Measurements from ENCODE around the gene SIGLEC9. TPM values are rescaled to one million over a fixed set of nuclear protein-coding genes. Genes with fewer than 3 reads are reported as not detected.

Gene SIGLEC9
- total and polyA plus RNA-seq, 2 donors, result 1.9 to 6.8 TPM

DNA sequence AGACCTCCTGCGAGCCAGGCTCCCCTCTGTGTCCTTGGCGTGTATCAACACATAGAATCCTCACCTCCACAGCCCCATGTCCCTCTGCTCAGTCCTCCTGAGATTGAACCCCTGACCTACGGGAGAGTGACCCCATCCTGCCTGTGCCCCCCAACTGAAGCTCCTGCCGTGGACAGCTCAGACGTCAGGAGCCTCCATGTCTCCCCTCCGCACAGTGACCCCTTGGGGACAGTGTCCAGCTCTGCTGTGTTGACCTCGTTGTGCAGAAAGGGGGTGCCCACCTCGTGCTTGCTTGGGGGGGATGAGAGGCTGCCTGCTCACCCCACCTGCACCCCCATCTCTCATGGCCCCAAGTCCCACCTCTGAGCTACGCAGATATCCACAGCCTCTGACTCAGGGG, 490 bp upstream of the SIGLEC9 start:
- Histone ChIP-seq H3K27ac (ENCODE audit: low read depth in 1 of 2, low read length in 1 of 2) (peak overlapping the region; percentile 31 to 32), H3K27me3 (ENCODE audit: control insufficient read depth in 2 of 2, insufficient read depth in 1 of 2, low read length in 1 of 2) (no peaks in the 10 kb centered on the region), H3K9me3 (ENCODE audit: control insufficient read depth in 2 of 2, insufficient read depth in 1 of 2, low read length in 1 of 2) (no peaks in the 10 kb centered on the region), H3K36me3 (ENCODE audit: control insufficient read depth in 2 of 2, insufficient read depth in 2 of 2, low read length in 1 of 2) (no peaks in the 10 kb centered on the region), H3K4me3 (ENCODE audit: low read length in 2 of 2) (no peak overlapping the region), H3K4me1 (ENCODE audit: control insufficient read depth in 2 of 2, insufficient read depth in 2 of 2, low read length in 2 of 2) (peaks cover 0 to 28% of the 10 kb centered on the region in 2 donors)
- DNase-seq (ENCODE audit: low read depth in 6 of 9, low spot score in 9 of 9), result no peak
- 94% methylated on average over 9 of the region's 9 CpGs for WGBS

- no peak for DNase-seq (ENCODE audit: low read depth in 6 of 9, low spot score in 9 of 9)
- H3K4me1 ChIP-seq (ENCODE audit: control insufficient read depth in 2 of 2, insufficient read depth in 2 of 2, low read length in 2 of 2), result peaks cover 0 to 28% of the 10 kb centered on the region in 2 donors
- no peak overlapping the region for H3K27ac ChIP-seq (ENCODE audit: low read depth in 1 of 2, low read length in 1 of 2)
- no peaks in the 10 kb centered on the region for H3K27me3 ChIP-seq (ENCODE audit: control insufficient read depth in 2 of 2, insufficient read depth in 1 of 2, low read length in 1 of 2)
- no peak overlapping the region for H3K4me3 ChIP-seq (ENCODE audit: low read length in 2 of 2)
- no peaks in the 10 kb centered on the region for H3K36me3 ChIP-seq (ENCODE audit: control insufficient read depth in 2 of 2, insufficient read depth in 2 of 2, low read length in 1 of 2)
- H3K9me3 ChIP-seq (ENCODE audit: control insufficient read depth in 2 of 2, insufficient read depth in 1 of 2, low read length in 1 of 2), result no peaks in the 10 kb centered on the region
- 96% methylated on average over 16 of the region's 16 CpGs for WGBS
These were observed 842 bp downstream of the SIGLEC9 start for GRCh38 chr19:51125421-51126075.

- H3K27me3 ChIP-seq (ENCODE audit: control insufficient read depth in 2 of 2, insufficient read depth in 1 of 2, low read length in 1 of 2), result no peaks in the 10 kb centered on the region
- DNase-seq (ENCODE audit: low read depth in 6 of 9, low spot score in 9 of 9), result no peak
- peaks cover 0 to 31% of the 10 kb centered on the region in 2 donors for H3K4me1 ChIP-seq (ENCODE audit: control insufficient read depth in 2 of 2, insufficient read depth in 2 of 2, low read length in 2 of 2)
- no peak overlapping the region for H3K4me3 ChIP-seq (ENCODE audit: low read length in 2 of 2)
- H3K27ac ChIP-seq (ENCODE audit: low read depth in 1 of 2, low read length in 1 of 2), result peak overlapping the region in 1 of 2 donors; percentile 24
- WGBS, result 82% methylated on average over 6 of the region's 6 CpGs
- no peaks in the 10 kb centered on the region for H3K36me3 ChIP-seq (ENCODE audit: control insufficient read depth in 2 of 2, insufficient read depth in 2 of 2, low read length in 1 of 2)
- H3K9me3 ChIP-seq (ENCODE audit: control insufficient read depth in 2 of 2, insufficient read depth in 1 of 2, low read length in 1 of 2), result no peaks in the 10 kb centered on the region
These were observed 2.3 kb downstream of the SIGLEC9 start for GRCh38 chr19:51127032-51127431.

DNA sequence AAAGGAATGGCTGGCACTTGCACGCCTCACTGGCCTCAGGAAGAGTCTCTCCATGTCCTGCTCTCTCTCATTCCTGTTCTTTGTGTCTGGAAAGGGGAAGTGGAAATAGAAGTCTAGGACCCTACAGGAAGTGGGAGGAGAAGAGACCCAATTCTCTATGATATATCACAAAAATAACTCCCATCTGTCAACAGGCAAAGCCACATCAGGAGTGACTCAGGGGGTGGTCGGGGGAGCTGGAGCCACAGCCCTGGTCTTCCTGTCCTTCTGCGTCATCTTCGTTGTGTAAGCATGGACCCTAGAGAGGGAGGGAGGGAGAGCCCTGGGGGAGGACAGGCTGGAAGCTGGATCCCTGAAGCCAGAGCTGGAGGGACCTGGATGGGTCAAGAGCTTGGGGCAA, 3.0 kb downstream of the SIGLEC9 start:
- H3K27ac ChIP-seq (ENCODE audit: low read depth in 1 of 2, low read length in 1 of 2), result no peak overlapping the region
- H3K27me3 ChIP-seq (ENCODE audit: control insufficient read depth in 2 of 2, insufficient read depth in 1 of 2, low read length in 1 of 2), result no peaks in the 10 kb centered on the region
- 19% methylated on average over 4 of the region's 4 CpGs for WGBS
- H3K4me1 ChIP-seq (ENCODE audit: control insufficient read depth in 2 of 2, insufficient read depth in 2 of 2, low read length in 2 of 2), result peaks cover 0 to 31% of the 10 kb centered on the region in 2 donors
- no peak for DNase-seq (ENCODE audit: low read depth in 6 of 9, low spot score in 9 of 9)
- H3K36me3 ChIP-seq (ENCODE audit: control insufficient read depth in 2 of 2, insufficient read depth in 2 of 2, low read length in 1 of 2), result no peaks in the 10 kb centered on the region
- no peak overlapping the region for H3K4me3 ChIP-seq (ENCODE audit: low read length in 2 of 2)
- no peaks in the 10 kb centered on the region for H3K9me3 ChIP-seq (ENCODE audit: control insufficient read depth in 2 of 2, insufficient read depth in 1 of 2, low read length in 1 of 2)

DNA sequence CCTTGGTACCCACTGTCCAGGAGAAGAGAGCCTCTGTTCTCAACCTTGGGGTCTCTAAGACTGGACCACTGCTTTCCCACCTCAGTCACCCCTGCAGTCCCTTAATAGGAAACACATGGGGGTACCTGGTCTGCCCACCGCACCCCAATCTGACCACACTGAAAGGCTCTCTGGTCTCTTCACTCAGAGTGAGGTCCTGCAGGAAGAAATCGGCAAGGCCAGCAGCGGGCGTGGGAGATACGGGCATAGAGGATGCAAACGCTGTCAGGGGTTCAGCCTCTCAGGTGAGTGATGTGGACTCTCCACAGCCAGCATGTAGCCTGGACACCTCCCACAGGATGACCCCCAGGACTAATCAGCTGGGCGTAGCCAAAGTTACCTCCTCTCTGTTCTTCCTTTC, 3.5 kb downstream of the SIGLEC9 start:
- DNase-seq (ENCODE audit: low read depth in 6 of 9, low spot score in 9 of 9), result no peak
- H3K27me3 ChIP-seq (ENCODE audit: control insufficient read depth in 2 of 2, insufficient read depth in 1 of 2, low read length in 1 of 2), result no peaks in the 10 kb centered on the region
- H3K9me3 ChIP-seq (ENCODE audit: control insufficient read depth in 2 of 2, insufficient read depth in 1 of 2, low read length in 1 of 2), result no peaks in the 10 kb centered on the region
- H3K27ac ChIP-seq (ENCODE audit: low read depth in 1 of 2, low read length in 1 of 2), result no peak overlapping the region
- no peak overlapping the region for H3K4me3 ChIP-seq (ENCODE audit: low read length in 2 of 2)
- 95% methylated on average over 7 of the region's 7 CpGs for WGBS
- H3K36me3 ChIP-seq (ENCODE audit: control insufficient read depth in 2 of 2, insufficient read depth in 2 of 2, low read length in 1 of 2), result no peaks in the 10 kb centered on the region
- H3K4me1 ChIP-seq (ENCODE audit: control insufficient read depth in 2 of 2, insufficient read depth in 2 of 2, low read length in 2 of 2), result peaks cover 0 to 26% of the 10 kb centered on the region in 2 donors

- WGBS, result 95% methylated on average over 8 of the region's 8 CpGs
- H3K9me3 ChIP-seq (ENCODE audit: control insufficient read depth in 2 of 2, insufficient read depth in 1 of 2, low read length in 1 of 2), result no peaks in the 10 kb centered on the region
- H3K36me3 ChIP-seq (ENCODE audit: control insufficient read depth in 2 of 2, insufficient read depth in 2 of 2, low read length in 1 of 2), result no peaks in the 10 kb centered on the region
- H3K4me3 ChIP-seq (ENCODE audit: low read length in 2 of 2), result no peak overlapping the region
- no peak overlapping the region for H3K27ac ChIP-seq (ENCODE audit: low read depth in 1 of 2, low read length in 1 of 2)
- no peak for DNase-seq (ENCODE audit: low read depth in 6 of 9, low spot score in 9 of 9)
- no peaks in the 10 kb centered on the region for H3K27me3 ChIP-seq (ENCODE audit: control insufficient read depth in 2 of 2, insufficient read depth in 1 of 2, low read length in 1 of 2)
- peaks cover 0 to 16% of the 10 kb centered on the region in 2 donors for H3K4me1 ChIP-seq (ENCODE audit: control insufficient read depth in 2 of 2, insufficient read depth in 2 of 2, low read length in 2 of 2)
These were observed 5.0 kb downstream of the SIGLEC9 start for GRCh38 chr19:51129716-51130115.

DNA sequence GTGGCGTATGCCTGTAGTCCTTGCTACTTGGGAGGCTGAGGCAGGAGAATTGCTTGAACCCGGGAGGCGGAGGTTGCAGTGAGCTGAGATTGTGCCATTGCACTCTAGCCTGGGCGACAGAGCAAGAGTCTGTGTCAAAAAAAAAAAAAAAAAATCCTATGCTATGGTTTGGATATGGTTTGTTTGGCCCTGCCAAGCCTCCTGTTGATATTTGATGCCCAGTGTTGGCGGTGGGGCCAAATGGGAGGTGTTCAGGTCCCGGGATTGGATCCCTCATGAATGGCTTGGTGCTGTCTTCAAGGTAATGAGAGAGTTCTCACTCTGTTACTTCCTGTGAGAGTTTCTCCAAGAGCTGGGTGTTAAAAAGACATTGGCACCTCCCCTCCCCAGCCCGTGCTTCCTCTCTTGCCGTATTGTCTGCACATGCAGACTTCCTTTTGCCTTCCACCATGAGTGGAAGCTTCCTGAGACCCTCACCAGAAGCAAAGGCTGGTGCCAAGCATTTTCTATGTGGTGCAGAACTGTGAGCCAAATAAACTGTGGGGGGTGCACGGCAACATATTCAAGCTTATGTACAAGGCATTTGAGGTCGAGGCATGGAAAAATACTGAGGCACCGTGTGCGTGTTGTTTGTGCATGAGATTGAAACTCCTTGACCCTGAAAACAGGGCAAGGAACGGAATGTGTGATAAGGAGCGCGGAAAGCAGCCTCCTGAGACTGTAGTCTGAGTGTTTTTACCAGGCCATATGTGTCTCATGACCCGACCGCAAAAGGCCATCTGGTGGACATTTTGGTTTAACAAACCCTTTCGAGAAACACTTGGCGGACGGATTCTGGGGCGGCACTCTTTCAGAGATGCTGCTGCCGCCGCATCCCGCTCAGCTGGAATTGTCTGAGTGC, 7.3 kb downstream of the SIGLEC9 start:
- Histone ChIP-seq H3K27ac (ENCODE audit: low read depth in 1 of 2, low read length in 1 of 2) (peak overlapping the region in 1 of 2 donors; percentile 41), H3K9me3 (ENCODE audit: control insufficient read depth in 2 of 2, insufficient read depth in 1 of 2, low read length in 1 of 2) (no peaks in the 10 kb centered on the region), H3K4me1 (ENCODE audit: control insufficient read depth in 2 of 2, insufficient read depth in 2 of 2, low read length in 2 of 2) (peaks cover 0 to 16% of the 10 kb centered on the region in 2 donors), H3K27me3 (ENCODE audit: control insufficient read depth in 2 of 2, insufficient read depth in 1 of 2, low read length in 1 of 2) (no peaks in the 10 kb centered on the region), H3K4me3 (ENCODE audit: low read length in 2 of 2) (no peak overlapping the region), H3K36me3 (ENCODE audit: control insufficient read depth in 2 of 2, insufficient read depth in 2 of 2, low read length in 1 of 2) (no peaks in the 10 kb centered on the region)
- WGBS, result 62% methylated on average over 24 of the region's 24 CpGs
- DNase-seq (ENCODE audit: low read depth in 6 of 9, low spot score in 9 of 9), result peak in 2 of 9 donors; percentile 13 to 49

DNA sequence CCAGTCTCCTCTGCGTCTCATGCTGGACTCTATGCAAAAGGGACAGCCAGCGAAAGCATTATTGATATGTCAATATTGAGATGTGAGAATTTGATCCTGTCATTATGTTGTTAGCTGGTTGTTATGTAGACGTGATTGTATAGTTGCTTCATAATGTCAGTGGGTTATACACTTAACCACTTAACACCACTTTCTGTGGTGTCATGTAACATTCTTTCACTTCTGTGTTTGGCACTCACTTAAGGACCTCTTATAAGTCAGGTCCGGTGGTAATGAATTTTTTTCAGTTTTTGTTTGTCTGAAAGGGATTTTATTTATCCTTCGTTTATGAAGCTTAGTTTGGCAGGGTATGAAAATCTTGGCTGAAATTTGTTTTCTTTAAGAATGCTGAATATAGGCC, 10.3 kb downstream of the SIGLEC9 start:
- WGBS, result 93% methylated on average over 5 of the region's 5 CpGs
- H3K9me3 ChIP-seq (ENCODE audit: control insufficient read depth in 2 of 2, insufficient read depth in 1 of 2, low read length in 1 of 2), result no peaks in the 10 kb centered on the region

More for the DNA sequence above, 10.3 kb downstream of the SIGLEC9 start:
- no peaks in the 10 kb centered on the region for H3K27me3 ChIP-seq (ENCODE audit: control insufficient read depth in 2 of 2, insufficient read depth in 1 of 2, low read length in 1 of 2)
- H3K27ac ChIP-seq (ENCODE audit: low read depth in 1 of 2, low read length in 1 of 2), result no peak overlapping the region
- no peaks in the 10 kb centered on the region for H3K36me3 ChIP-seq (ENCODE audit: control insufficient read depth in 2 of 2, insufficient read depth in 2 of 2, low read length in 1 of 2)
- DNase-seq (ENCODE audit: low read depth in 6 of 9, low spot score in 9 of 9), result no peak
- no peak overlapping the region for H3K4me3 ChIP-seq (ENCODE audit: low read length in 2 of 2)
- peaks cover 0 to 7% of the 10 kb centered on the region in 2 donors for H3K4me1 ChIP-seq (ENCODE audit: control insufficient read depth in 2 of 2, insufficient read depth in 2 of 2, low read length in 2 of 2)

Data from thymus (tissue), 11 donors.